Right lobe of liver (tissue), 6 donors: Measurements from ENCODE around the gene ATAD3C. TPM values are rescaled to one million over a fixed set of nuclear protein-coding genes. Genes with fewer than 3 reads are reported as not detected.
"Not testable (repeated sequence)": the region's sequence is repeated elsewhere in the genome, so short reads cannot be mapped to it uniquely, and the experiment has no call there.

Experiments used
- ATAC-seq, 4 donors: fragments of 200-7000 bp; cut with Tn5 transposase; one replicate each; pipeline ENCODE4 v1.9.1; 2020; ENCODE audit warnings: mild to moderate bottlenecking in 4 of 4, moderate library complexity in 4 of 4
- DNase-seq, 3 donors: peaks; one replicate each; pipeline ENCODE4 v3.0.0-alpha.2; 2020
- H3K27ac ChIP-seq, 3 donors: fragments of 200-600 bp; one replicate each; pipeline ENCODE4 v1.8.0; 2022
- H3K27me3 ChIP-seq, 2 donors: fragments of 200-600 bp; one replicate each; pipeline ENCODE4 v1.8.0; 2022
- H3K36me3 ChIP-seq, 4 donors: fragments of 200-600 bp; sonication (generic) in 1 of 4; one replicate each; pipeline versions ENCODE4 v1.5.1 to v1.8.0; 2017 to 2022; ENCODE audit warnings: control low read depth in 1 of 4
- H3K4me1 ChIP-seq, 4 donors: fragments of 200-600 bp; sonication (generic) in 1 of 4; one replicate each; pipeline versions ENCODE4 v1.5.1 to v1.8.0; 2017 to 2022; ENCODE audit warnings: control low read depth in 1 of 4
- H3K4me3 ChIP-seq, 3 donors: fragments of 200-600 bp; one replicate each; pipeline ENCODE4 v1.8.0; 2022
- H3K9me3 ChIP-seq, 4 donors: fragments of 200-600 bp; sonication (generic) in 1 of 4; one replicate each; pipeline versions ENCODE4 v1.5.1 to v1.8.0; 2017 to 2022; ENCODE audit warnings: control low read depth in 1 of 4
- POLR2A ChIP-seq: fragments of 450-650 bp; IDR thresholded peaks from one replicate; pipeline ENCODE4 v1.6.1; 2017; ENCODE audit warnings: antibody characterized with exemption, mild to moderate bottlenecking
- WGBS: methylation state at CpG from one replicate; pipeline ENCODE4 v1.1.6; 2018; ENCODE audit warnings: low coverage, low lambda C conversion rate; ENCODE audit not compliant: insufficient coverage; ENCODE audit errors: missing lambda C conversion rate; 5-methylcytosine and 5-hydroxymethylcytosine counted together
- intact Hi-C, 2 donors: fragments of 100-400 bp; cut with DNase I; formaldehyde crosslinking; loops; one replicate each; pipeline versions ENCODE4 v1.11.2 to v1.14.1; 2022
- total RNA-seq, 6 experiments: library from RNA; depleted of rRNA in 2 of 6; stranded (reverse); fragments of >200 nt in 2 of 6; fragmentation: NEBNext Ultra II Directional in 3 of 6; extraction: Animal tissue kit (Norgen Biotek cat#: 25700) in 3 of 6; gene quantifications; one replicate each; pipeline versions ENCODE4 v1.1.0 to v1.2.4, GENCODE V29; 2016 to 2023
- TF ChIP-seq, protein P1 (sequence below), 4 donors: fragments of 200-600 bp in 3 of 4; fragments of 450-650 bp in 1 of 4; IDR thresholded peaks; one replicate each; pipeline versions ENCODE4 v1.5.1 to v1.8.0; 2016 to 2022; ENCODE audit warnings: antibody characterized with exemption in 4 of 4, mild to moderate bottlenecking in 2 of 4
- donor health status: DM: no; HTN: yes; CAD: no.
- donor health status: DM: no; HTN: no; CAD: no.
- donor health status: DM: no; HTN: no; CAD: no.
- donor health status: DM: no; HTN: yes; CAD: no.
- donor health status: DM: no; HTN: yes; CAD: no.

The ATAD3C gene
- total RNA-seq, 6 experiments from 2014 or later = 0.74 to 3.1 (median 1.9) TPM

DNA sequence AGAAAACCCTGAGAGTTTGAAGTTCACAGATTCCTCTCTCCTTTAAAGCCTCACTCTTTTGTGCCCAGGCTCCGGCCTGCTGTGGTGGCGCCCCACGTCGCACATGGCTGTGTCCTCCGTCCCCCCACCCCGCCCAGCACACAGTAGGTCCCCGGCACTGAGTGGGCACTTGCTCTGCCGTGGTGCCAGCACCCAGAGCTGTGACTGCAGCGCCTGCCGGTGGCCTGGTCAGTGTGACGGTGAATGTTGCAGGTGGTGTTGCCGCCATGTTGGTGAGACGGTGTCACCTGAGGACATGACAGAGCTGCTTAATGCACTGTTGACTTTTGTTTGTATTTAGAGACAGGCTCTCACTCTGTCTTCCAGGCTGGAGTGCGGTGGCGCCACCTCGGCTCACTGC lies 3.4 kb downstream of the ATAD3C start:
- no peaks in the 10 kb centered on the region for H3K9me3 ChIP-seq
- intact Hi-C loops = no loop called here
- H3K27ac ChIP-seq = no peak overlapping the region
- no peak for ATAC-seq
- H3K36me3 ChIP-seq = no peaks in the 10 kb centered on the region
- WGBS = 73% methylated on average over 3 of the region's 16 CpGs
- TF ChIP-seq, protein P1, sequence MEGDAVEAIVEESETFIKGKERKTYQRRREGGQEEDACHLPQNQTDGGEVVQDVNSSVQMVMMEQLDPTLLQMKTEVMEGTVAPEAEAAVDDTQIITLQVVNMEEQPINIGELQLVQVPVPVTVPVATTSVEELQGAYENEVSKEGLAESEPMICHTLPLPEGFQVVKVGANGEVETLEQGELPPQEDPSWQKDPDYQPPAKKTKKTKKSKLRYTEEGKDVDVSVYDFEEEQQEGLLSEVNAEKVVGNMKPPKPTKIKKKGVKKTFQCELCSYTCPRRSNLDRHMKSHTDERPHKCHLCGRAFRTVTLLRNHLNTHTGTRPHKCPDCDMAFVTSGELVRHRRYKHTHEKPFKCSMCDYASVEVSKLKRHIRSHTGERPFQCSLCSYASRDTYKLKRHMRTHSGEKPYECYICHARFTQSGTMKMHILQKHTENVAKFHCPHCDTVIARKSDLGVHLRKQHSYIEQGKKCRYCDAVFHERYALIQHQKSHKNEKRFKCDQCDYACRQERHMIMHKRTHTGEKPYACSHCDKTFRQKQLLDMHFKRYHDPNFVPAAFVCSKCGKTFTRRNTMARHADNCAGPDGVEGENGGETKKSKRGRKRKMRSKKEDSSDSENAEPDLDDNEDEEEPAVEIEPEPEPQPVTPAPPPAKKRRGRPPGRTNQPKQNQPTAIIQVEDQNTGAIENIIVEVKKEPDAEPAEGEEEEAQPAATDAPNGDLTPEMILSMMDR (IDR thresholded peaks at IDR 0.05) = no peak
- TF ChIP-seq POLR2A = no peak
- peaks cover 0 to 4% (median 0%) of the 10 kb centered on the region in 4 donors for H3K4me1 ChIP-seq
- DNase-seq = no peak
- no peak overlapping the region for H3K4me3 ChIP-seq
- H3K27me3 ChIP-seq = no peaks in the 10 kb centered on the region

DNA sequence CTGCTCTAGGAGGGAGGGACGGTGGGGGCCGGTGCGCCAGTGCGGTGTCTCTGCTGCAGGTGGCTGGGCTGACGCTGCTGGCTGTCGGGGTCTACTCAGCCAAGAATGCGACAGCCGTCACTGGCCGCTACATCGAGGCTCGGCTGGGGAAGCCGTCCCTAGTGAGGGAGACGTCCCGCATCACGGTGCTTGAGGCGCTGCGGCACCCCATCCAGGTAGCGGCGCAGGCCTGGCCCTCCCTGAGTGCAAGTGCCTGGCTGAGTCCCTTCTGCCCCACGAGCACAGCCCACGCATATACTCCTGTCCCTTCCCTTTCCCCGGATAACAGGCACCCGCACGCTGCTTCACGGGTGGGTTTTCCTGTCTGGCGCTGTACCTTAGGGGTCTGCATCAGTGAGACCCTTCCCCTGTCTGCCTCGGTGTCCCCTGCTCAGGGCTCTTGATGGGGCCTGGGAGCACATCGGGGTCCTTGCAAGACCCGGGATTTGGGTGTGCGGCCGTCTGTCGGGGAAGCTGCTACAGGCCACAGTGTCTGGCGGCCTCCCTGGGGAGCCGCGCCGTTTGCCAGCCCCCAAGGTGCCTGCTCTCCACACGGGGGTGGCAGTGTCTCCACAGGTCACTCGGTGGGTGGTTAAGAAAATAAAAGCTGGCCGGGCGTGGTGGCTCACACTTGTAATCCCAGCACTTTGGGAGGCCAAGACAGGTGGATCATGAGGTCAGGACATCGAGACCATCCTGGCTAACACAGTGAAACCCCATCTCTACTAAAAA lies 5.0 kb downstream of the ATAD3C start:
- ATAC-seq, H3K27ac ChIP-seq, H3K4me1 ChIP-seq, H3K27me3 ChIP-seq, H3K36me3 ChIP-seq, H3K4me3 ChIP-seq, H3K9me3 ChIP-seq, intact Hi-C loops, DNase-seq: not testable (repeated sequence)
- 98% methylated on average over 9 of the region's 41 CpGs for WGBS

DNA sequence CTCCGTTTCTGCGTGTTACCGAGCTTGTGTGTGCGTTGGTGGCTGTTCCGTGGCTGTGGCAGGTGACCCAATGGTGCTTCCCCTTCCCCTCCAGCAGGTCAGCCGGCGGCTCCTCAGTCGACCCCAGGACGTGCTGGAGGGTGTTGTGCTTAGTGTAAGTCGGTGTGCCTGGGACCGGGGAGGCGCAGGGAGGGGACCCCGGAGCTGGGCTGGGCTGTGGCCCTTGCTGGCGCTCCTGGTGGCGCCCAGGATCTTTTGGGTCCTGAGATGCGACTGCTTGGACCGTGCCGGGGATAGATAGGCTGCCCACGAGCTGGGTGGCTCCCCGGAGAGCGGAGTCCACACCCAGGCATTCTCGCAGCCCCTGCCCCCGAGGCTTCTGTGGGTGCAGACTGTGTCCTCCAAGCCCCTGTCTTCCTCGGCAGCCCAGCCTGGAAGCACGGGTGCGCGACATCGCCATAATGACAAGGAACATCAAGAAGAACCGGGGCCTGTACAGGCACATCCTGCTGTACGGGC lies 5.9 kb downstream of the ATAD3C start:
- no peak overlapping the region for H3K27ac ChIP-seq
- no peaks in the 10 kb centered on the region for H3K9me3 ChIP-seq
- TF ChIP-seq, protein P1 (IDR thresholded peaks at IDR 0.05) = no peak
- no peak for TF ChIP-seq POLR2A
- no peaks in the 10 kb centered on the region for H3K36me3 ChIP-seq
- no peaks in the 10 kb centered on the region for H3K27me3 ChIP-seq
- intact Hi-C loops = no loop called here
- peaks cover 0 to 4% (median 0%) of the 10 kb centered on the region in 4 donors for H3K4me1 ChIP-seq
- no CpG with 5 or more reads among the region's 30 CpGs for WGBS
- H3K4me3 ChIP-seq = no peak overlapping the region
- DNase-seq (no peak), ATAC-seq (no peak)

DNA sequence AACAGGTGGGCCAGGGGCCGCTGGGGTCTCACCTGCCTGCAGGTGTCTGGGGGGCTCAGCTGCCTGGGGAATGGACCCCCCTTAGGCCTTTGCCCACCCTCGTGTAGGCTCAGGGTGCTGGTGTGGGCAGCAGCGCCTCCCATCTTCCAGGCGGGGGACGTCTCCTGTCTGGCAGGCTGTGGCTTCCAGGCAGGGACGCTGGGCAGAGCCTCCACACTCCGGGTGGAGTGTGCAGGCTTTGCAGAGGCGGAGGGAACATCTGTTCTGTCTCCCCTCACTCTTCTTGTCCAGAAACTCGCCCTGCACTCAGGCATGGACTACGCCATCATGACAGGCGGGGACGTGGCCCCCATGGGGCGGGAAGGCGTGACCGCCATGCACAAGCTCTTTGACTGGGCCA lies 6.4 kb downstream of the ATAD3C start:
- H3K27me3 ChIP-seq, H3K4me1 ChIP-seq, H3K27ac ChIP-seq, intact Hi-C loops, DNase-seq, H3K4me3 ChIP-seq, H3K9me3 ChIP-seq, H3K36me3 ChIP-seq, ATAC-seq: not testable (repeated sequence)
- no CpG with 5 or more reads among the region's 15 CpGs for WGBS

DNA sequence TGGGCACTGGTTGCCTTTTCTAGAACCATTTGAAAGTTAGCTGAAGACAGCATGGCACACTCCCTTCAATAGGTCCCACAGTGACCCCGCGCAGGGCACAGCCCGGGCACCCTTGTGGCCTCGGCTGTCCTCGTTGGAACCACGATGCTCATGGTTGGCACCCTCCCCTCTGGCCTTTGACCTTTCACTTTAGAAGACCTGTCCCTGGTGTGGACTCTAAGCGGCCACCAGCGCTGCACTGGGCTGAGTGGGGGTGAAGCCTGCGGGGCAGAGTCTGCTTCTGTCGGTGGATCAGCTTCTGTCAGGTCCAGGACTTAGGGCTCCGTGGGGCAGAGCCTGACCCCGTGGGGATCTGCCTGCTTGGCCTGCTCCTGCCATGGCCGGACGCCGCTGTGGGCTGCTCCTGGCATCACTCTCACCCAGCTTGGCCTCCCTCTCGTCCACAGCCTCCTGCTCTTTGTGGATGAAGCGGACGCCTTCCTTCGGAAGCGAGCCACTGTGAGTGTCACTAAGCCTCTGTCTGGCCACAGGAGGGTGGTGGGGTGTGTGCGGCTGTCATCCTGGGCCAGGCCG lies 7.3 kb downstream of the ATAD3C start:
- H3K27ac ChIP-seq = peak overlapping the region in 1 of 3 donors; percentile 24
- DNase-seq (peak in 1 of 3 donors; percentile 74), ATAC-seq (peak; percentile 51 to 90 (median 82))
- WGBS = 27% methylated on average over 7 of the region's 22 CpGs
- intact Hi-C loops, H3K4me1 ChIP-seq, H3K36me3 ChIP-seq, H3K27me3 ChIP-seq, H3K9me3 ChIP-seq: not testable (repeated sequence)
- H3K4me3 ChIP-seq = peak overlapping the region in 1 of 3 donors; percentile 32

DNA sequence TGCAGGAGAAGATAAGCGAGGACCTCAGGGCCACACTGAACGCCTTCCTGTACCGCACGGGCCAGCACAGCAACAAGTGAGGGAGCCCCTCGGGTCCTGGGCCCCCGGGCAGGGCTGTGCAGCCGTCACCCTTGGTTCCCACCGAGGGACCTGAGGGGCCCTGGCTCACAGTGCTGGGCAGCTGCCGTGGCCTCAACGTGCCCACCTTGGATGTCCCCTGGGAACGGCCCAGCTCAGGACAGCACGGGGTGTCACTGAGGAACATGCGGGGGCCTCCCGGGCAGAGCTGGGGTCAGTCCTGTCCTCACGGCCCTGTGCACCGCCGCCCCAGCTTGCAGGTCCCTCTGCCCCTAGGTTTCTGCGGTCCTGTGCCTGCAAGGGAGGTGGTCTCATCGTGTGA lies 9.7 kb downstream of the ATAD3C start:
- H3K27ac ChIP-seq, DNase-seq, intact Hi-C loops, H3K36me3 ChIP-seq, H3K4me1 ChIP-seq, H3K4me3 ChIP-seq, ATAC-seq, H3K27me3 ChIP-seq, H3K9me3 ChIP-seq: not testable (repeated sequence)
- WGBS = no CpG with 5 or more reads among the region's 19 CpGs

DNA sequence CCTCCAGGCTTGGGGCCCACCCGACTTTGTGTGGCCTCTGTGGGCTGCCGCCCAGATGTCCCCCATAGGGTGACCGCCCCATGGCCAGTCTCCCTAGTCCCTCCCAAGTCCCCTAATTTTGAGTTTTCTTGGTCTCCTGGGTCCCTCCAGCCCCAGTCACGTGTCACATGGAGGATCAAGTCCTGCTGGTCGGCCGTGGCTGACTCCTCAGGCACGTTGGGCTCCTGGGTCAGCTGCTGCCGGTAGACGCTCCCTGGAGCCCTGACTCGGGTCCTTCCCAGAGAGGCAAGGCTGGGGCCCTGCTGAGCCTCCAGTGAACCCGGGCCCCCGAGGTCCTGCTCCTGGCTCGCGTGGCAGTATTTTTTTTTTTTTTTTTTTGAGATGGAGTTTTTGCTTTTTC lies 10.2 kb downstream of the ATAD3C start:
- DNase-seq, H3K27ac ChIP-seq, H3K9me3 ChIP-seq, H3K4me1 ChIP-seq, H3K27me3 ChIP-seq, H3K4me3 ChIP-seq, intact Hi-C loops, ATAC-seq, H3K36me3 ChIP-seq: not testable (repeated sequence)
- WGBS = 80% methylated on average over 2 of the region's 14 CpGs
